GM10847 (cell line): ENCODE results near the gene TGM3.

ENCODE experiments used
- POLR2A ChIP-seq: IDR thresholded peaks from 2 replicates; pipeline ENCODE4 v1.6.1; 2011; ENCODE audit not compliant: insufficient read length; ENCODE audit errors: extremely low read depth

Gene TGM3

GRCh38 chr20:2279253-2279779 lies 16.5 kb upstream of the TGM3 start:
- no peak for TF ChIP-seq POLR2A

GRCh38 chr20:2280082-2280481 lies 15.7 kb upstream of the TGM3 start:
- no peak for TF ChIP-seq POLR2A

GRCh38 chr20:2281563-2281962 lies 14.2 kb upstream of the TGM3 start:
- no peak for TF ChIP-seq POLR2A

- no peak for TF ChIP-seq POLR2A
Observed at GRCh38 chr20:2282181-2282580, 13.6 kb upstream of the TGM3 start.

GRCh38 chr20:2283706-2284423 lies 11.9 kb upstream of the TGM3 start:
- TF ChIP-seq POLR2A, result no peak

GRCh38 chr20:2285193-2285592 lies 10.6 kb upstream of the TGM3 start:
- TF ChIP-seq POLR2A, result no peak

GRCh38 chr20:2285613-2286012 lies 10.2 kb upstream of the TGM3 start:
- no peak for TF ChIP-seq POLR2A

- no peak for TF ChIP-seq POLR2A
Observed at GRCh38 chr20:2287504-2287903, 8.3 kb upstream of the TGM3 start.

- no peak for TF ChIP-seq POLR2A
Observed at GRCh38 chr20:2289475-2289874, 6.3 kb upstream of the TGM3 start.

GRCh38 chr20:2290486-2290885 lies 5.3 kb upstream of the TGM3 start:
- TF ChIP-seq POLR2A, result no peak

GRCh38 chr20:2292416-2293110 lies 3.2 kb upstream of the TGM3 start:
- TF ChIP-seq POLR2A, result no peak

- TF ChIP-seq POLR2A, result no peak
Observed at GRCh38 chr20:2293486-2293885, 2.3 kb upstream of the TGM3 start.

GRCh38 chr20:2293971-2294370 lies 1.8 kb upstream of the TGM3 start:
- no peak for TF ChIP-seq POLR2A

- no peak for TF ChIP-seq POLR2A
Observed at GRCh38 chr20:2295286-2295685, 515 bp upstream of the TGM3 start.

GRCh38 chr20:2296524-2297356 lies 939 bp downstream of the TGM3 start:
- no peak for TF ChIP-seq POLR2A

GRCh38 chr20:2297357-2297728 lies 1.5 kb downstream of the TGM3 start:
- no peak for TF ChIP-seq POLR2A
